Endothelial cell (in vitro differentiated cells): ENCODE results near the gene RHNO1. TPM values are rescaled to one million over a fixed set of nuclear protein-coding genes. Genes with fewer than 3 reads are reported as not detected.

Experiments used
- DNase-seq: peaks from one replicate; pipeline ENCODE4 v3.0.0; 2021; ENCODE audit warnings: low spot score
- H3K27ac Mint-ChIP-seq: one replicate; pipeline ENCODE4 v1.8.0; 2021; ENCODE audit warnings: mixed read lengths, inconsistent platforms; ENCODE audit not compliant: unreplicated experiment
- H3K27me3 Mint-ChIP-seq: one replicate; pipeline ENCODE4 v1.8.0; 2021; ENCODE audit warnings: mild to moderate bottlenecking, moderate library complexity, mixed read lengths, inconsistent platforms; ENCODE audit not compliant: unreplicated experiment
- H3K36me3 Mint-ChIP-seq: one replicate; pipeline ENCODE4 v1.8.0; 2021; ENCODE audit warnings: mild to moderate bottlenecking, low read depth, mixed read lengths, inconsistent platforms; ENCODE audit not compliant: unreplicated experiment
- H3K4me1 Mint-ChIP-seq: one replicate; pipeline ENCODE4 v1.8.0; 2021; ENCODE audit warnings: mild to moderate bottlenecking, mixed read lengths, inconsistent platforms; ENCODE audit not compliant: unreplicated experiment
- H3K4me3 Mint-ChIP-seq: one replicate; pipeline ENCODE4 v1.8.0; 2021; ENCODE audit warnings: mild to moderate bottlenecking, mixed read lengths, inconsistent platforms; ENCODE audit not compliant: unreplicated experiment
- H3K9me3 Mint-ChIP-seq: one replicate; pipeline ENCODE4 v1.8.0; 2021; ENCODE audit warnings: mixed read lengths, inconsistent platforms; ENCODE audit not compliant: unreplicated experiment
- CTCF ChIP-seq: fragments of 200-600 bp; sonication (generic); IDR thresholded peaks from one replicate; pipeline ENCODE4 v1.5.0; 2021; ENCODE audit warnings: antibody characterized with exemption; ENCODE audit not compliant: unreplicated experiment
- total RNA-seq: library from RNA; stranded (reverse); fragmentation: NEBNext Ultra II Directional; extraction: Animal tissue kit (Norgen Biotek cat#: 25700); gene quantifications from one replicate; pipeline ENCODE4 v1.2.1, GENCODE V29; 2021; ENCODE audit not compliant: unreplicated experiment

The RHNO1 gene
- total RNA-seq, 1 donor from 2014 or later: 27.7 TPM

- H3K9me3 Mint-ChIP-seq: no peaks in the 10 kb centered on the region
- H3K36me3 Mint-ChIP-seq: peaks cover 7% of the 10 kb centered on the region
- H3K27ac Mint-ChIP-seq: peak within 1 kb of the TSS; percentile 98
- peaks cover 15% of the 10 kb centered on the region for H3K4me1 Mint-ChIP-seq
- TF ChIP-seq CTCF: no peak
- peak; percentile 97 for DNase-seq
- peaks cover 15% of the 10 kb centered on the region for H3K27me3 Mint-ChIP-seq
- H3K4me3 Mint-ChIP-seq: peak within 1 kb of the TSS; percentile 99
Observed at GRCh38 chr12:2890388-2891239, 13.6 kb downstream of the RHNO1 start, which contains the start of gene TULP3. TULP3 (plus strand) TSS chr12:2890891; CDS start chr12:2890948, 57 bp downstream.

DNA sequence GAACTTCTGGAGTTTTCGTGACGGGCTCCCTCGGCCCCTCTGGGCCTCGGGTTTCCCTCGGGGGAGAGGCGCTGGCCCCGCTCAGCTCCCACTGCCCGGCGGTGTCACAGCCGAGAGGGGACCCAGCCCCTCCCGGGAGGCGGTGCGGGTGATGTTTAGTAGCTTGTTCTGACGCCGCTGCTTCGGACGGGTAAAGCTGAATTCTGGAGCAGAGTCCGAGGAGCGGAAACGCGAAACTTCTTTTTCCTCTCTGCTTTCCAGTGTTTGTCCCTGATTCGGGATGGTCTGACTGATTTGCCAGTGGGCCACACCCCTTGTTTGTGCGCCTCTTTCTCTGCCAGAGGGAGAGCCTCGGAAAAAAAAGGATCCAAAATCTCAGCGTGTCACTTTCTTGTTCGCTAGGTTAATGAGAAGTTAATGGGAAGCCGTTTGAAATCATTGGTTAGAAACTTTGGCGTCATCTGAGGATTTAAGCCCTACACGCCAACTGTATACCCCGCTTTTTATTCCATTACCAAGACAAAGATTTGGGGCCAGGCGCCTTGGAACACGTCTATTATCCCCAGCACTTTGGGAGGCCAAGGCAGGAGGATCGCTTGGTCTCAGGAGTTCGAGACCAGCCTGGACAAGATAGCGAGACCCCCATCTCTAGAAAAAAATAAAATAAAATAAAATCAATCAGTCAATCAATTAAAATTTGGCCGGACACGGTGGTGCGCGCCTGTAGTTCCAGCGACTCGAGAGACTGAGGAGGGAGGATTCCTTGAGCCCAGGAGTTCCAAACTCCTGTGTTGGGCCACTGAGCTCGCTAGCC is 14.4 kb downstream of the RHNO1 start:
- DNase-seq: peak; percentile 68
- TF ChIP-seq CTCF: no peak

GRCh38 chr12:2892246-2892645 is 15.2 kb downstream of the RHNO1 start:
- peak overlapping the region; percentile 96 for H3K27ac Mint-ChIP-seq
- peaks cover 15% of the 10 kb centered on the region for H3K4me1 Mint-ChIP-seq
- TF ChIP-seq CTCF: no peak
- H3K9me3 Mint-ChIP-seq: no peaks in the 10 kb centered on the region
- H3K4me3 Mint-ChIP-seq: peak overlapping the region; percentile 99
- peaks cover 7% of the 10 kb centered on the region for H3K36me3 Mint-ChIP-seq
- DNase-seq: no peak
- H3K27me3 Mint-ChIP-seq: peaks cover 11% of the 10 kb centered on the region

More for the DNA sequence above, 14.4 kb downstream of the RHNO1 start:
- Mint-ChIP-seq H3K27me3 (peaks cover 11% of the 10 kb centered on the region), H3K4me3 (peak overlapping the region; percentile 99), H3K4me1 (peaks cover 15% of the 10 kb centered on the region), H3K9me3 (no peaks in the 10 kb centered on the region), H3K27ac (peak overlapping the region; percentile 96), H3K36me3 (peaks cover 7% of the 10 kb centered on the region)

GRCh38 chr12:2893007-2893406 is 16.0 kb downstream of the RHNO1 start:
- TF ChIP-seq CTCF: no peak
- Mint-ChIP-seq H3K4me3 (peak overlapping the region; percentile 11), H3K4me1 (peaks cover 15% of the 10 kb centered on the region), H3K27ac (no peak overlapping the region), H3K36me3 (peaks cover 2% of the 10 kb centered on the region), H3K27me3 (peaks cover 11% of the 10 kb centered on the region), H3K9me3 (no peaks in the 10 kb centered on the region)
- DNase-seq: no peak
